Measurements from ENCODE around the gene IZUMO4.
"Not testable (repeated sequence)": the region's sequence is repeated elsewhere in the genome, so short reads cannot be mapped to it uniquely, and the experiment has no call there.

Gene IZUMO4

GRCh38 chr19:2089727-2090053, 7.0 kb upstream of the IZUMO4 start:
- no peak overlapping the region for H3K4me3 ChIP-seq (ENCODE audit: low read depth, low read length)
- TF ChIP-seq CTCF (IDR thresholded peaks at IDR 0.05; ENCODE audit: low read depth, low read length) = no peak
- no peak for DNase-seq (ENCODE audit: low read depth, low spot score)
- in situ Hi-C loops (cut with HindIII; ENCODE audit: low sequenced_read_pairs) = no loop called here

- in situ Hi-C loops (cut with HindIII; ENCODE audit: low sequenced_read_pairs); H3K4me3 ChIP-seq (ENCODE audit: low read depth, low read length); DNase-seq (ENCODE audit: low read depth, low spot score): not testable (repeated sequence)
Measured at GRCh38 chr19:2091926-2092525, 4.7 kb upstream of the IZUMO4 start.

- peak; percentile 50 for TF ChIP-seq CTCF (IDR thresholded peaks at IDR 0.05; ENCODE audit: low read depth, low read length)
- H3K4me3 ChIP-seq (ENCODE audit: low read depth, low read length) = peak within 1 kb of the TSS; percentile 74
- in situ Hi-C loops (cut with HindIII; ENCODE audit: low sequenced_read_pairs) = no loop called here
- peak; percentile 95 for DNase-seq (ENCODE audit: low read depth, low spot score)
Measured at GRCh38 chr19:2096034-2096479, 658 bp upstream of the IZUMO4 start, which contains the start of gene MOB3A. Gene MOB3A (minus strand): TSS chr19:2096326. CDS start chr19:2078560, 17,766 bp downstream.

GRCh38 chr19:2097203-2097885, 629 bp downstream of the IZUMO4 start:
- no peak for DNase-seq (ENCODE audit: low read depth, low spot score)
- in situ Hi-C loops (cut with HindIII; ENCODE audit: low sequenced_read_pairs) = no loop called here
- peak overlapping the region; percentile 42 for H3K4me3 ChIP-seq (ENCODE audit: low read depth, low read length)
- no peak for TF ChIP-seq CTCF (IDR thresholded peaks at IDR 0.05; ENCODE audit: low read depth, low read length)

- in situ Hi-C loops (cut with HindIII; ENCODE audit: low sequenced_read_pairs) = no loop called here
- H3K4me3 ChIP-seq (ENCODE audit: low read depth, low read length) = no peak overlapping the region
- no peak for TF ChIP-seq CTCF (IDR thresholded peaks at IDR 0.05; ENCODE audit: low read depth, low read length)
- no peak for DNase-seq (ENCODE audit: low read depth, low spot score)
Measured at GRCh38 chr19:2097886-2098327, 1.2 kb downstream of the IZUMO4 start.

- in situ Hi-C loops (cut with HindIII; ENCODE audit: low sequenced_read_pairs) = no loop called here
- TF ChIP-seq CTCF (IDR thresholded peaks at IDR 0.05; ENCODE audit: low read depth, low read length) = no peak
- H3K4me3 ChIP-seq (ENCODE audit: low read depth, low read length) = no peak overlapping the region
- no peak for DNase-seq (ENCODE audit: low read depth, low spot score)
Measured at GRCh38 chr19:2099054-2099501, 2.4 kb downstream of the IZUMO4 start.
